ENCODE results near the gene SMARCD3. TPM values are rescaled to one million over a fixed set of nuclear protein-coding genes. Genes with fewer than 3 reads are reported as not detected.

The SMARCD3 gene
- total and polyA plus RNA-seq, 2 of the 8 experiments (the other 6 are each of a cell fraction or from before 2014, with no cell fraction given): 3.0 to 5.6 TPM

DNA sequence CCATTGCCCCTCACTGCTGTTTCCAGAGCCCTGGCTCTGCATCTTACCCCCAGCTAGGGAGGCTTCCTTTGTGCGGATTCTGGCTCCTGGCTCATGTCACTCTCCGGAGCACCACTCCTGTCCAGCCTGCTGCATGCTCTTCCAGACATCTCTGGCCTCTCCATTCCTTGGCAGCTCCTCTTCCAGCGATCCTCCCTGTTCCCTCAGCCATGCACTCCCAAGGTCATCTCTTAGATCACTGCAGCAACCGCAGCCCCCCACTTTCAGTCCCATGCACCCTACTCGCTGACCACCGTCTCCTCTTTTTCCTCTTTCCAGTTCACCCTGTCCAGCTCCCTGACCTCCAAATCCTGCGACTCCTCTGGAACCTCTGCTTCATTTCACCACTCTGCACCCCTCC lies 6.9 kb upstream of the SMARCD3 start (continued):
- TF ChIP-seq CREB1 (IDR thresholded peaks at IDR 0.05) (no peak), SP4 (IDR thresholded peaks at IDR 0.05; ENCODE audit: low read length) (no peak), YY1 (IDR thresholded peaks at IDR 0.05; ENCODE audit: low read depth, low read length) (no peak), CBX8 (IDR thresholded peaks at IDR 0.05; ENCODE audit: borderline replicate concordance, low read depth, low read length) (no peak), TEAD4 (IDR thresholded peaks at IDR 0.05; ENCODE audit: low read depth, low read length) (no peak), SUZ12 (IDR thresholded peaks at IDR 0.05; ENCODE audit: low read length) (no peak), TBP (IDR thresholded peaks at IDR 0.05; ENCODE audit: low read depth, low read length) (no peak), POLR2A (IDR thresholded peaks at IDR 0.05; ENCODE audit: control extremely low read depth in 1 of 2, low read depth in 2 of 2, low read length in 2 of 2) (no peak)
- TF ChIP-seq, protein P1, sequence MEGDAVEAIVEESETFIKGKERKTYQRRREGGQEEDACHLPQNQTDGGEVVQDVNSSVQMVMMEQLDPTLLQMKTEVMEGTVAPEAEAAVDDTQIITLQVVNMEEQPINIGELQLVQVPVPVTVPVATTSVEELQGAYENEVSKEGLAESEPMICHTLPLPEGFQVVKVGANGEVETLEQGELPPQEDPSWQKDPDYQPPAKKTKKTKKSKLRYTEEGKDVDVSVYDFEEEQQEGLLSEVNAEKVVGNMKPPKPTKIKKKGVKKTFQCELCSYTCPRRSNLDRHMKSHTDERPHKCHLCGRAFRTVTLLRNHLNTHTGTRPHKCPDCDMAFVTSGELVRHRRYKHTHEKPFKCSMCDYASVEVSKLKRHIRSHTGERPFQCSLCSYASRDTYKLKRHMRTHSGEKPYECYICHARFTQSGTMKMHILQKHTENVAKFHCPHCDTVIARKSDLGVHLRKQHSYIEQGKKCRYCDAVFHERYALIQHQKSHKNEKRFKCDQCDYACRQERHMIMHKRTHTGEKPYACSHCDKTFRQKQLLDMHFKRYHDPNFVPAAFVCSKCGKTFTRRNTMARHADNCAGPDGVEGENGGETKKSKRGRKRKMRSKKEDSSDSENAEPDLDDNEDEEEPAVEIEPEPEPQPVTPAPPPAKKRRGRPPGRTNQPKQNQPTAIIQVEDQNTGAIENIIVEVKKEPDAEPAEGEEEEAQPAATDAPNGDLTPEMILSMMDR (IDR thresholded peaks at IDR 0.05; ENCODE audit: control extremely low read depth in 1 of 3, insufficient read depth in 1 of 3, low read depth in 1 of 3, low read length in 3 of 3): no peak

Data from H1 (cell line).